ENCODE data around the gene DENND11. TPM values are rescaled to one million over a fixed set of nuclear protein-coding genes. Genes with fewer than 3 reads are reported as not detected.
A peak's percentile ranks its signal among the peaks of the same experiment; 100 is the strongest.

Gene DENND11
- total and polyA plus RNA-seq, 8 donors: 5.1 to 24.3 (median 17.9) TPM

GRCh38 chr7:141700296-141700847 is 1.6 kb downstream of the DENND11 start:
- Histone ChIP-seq H3K36me3 (no peaks in the 10 kb centered on the region), H3K9me3 (no peaks in the 10 kb centered on the region), H3K4me1 (peaks cover 29 to 32% (median 29%) of the 10 kb centered on the region in 3 donors), H3K27me3 (no peaks in the 10 kb centered on the region), H3K4me3 (peak overlapping the region in 3 of 4 donors; percentile 77 to 83 (median 80)), H3K27ac (peak overlapping the region in 2 of 4 donors; percentile 78 to 83)
- ATAC-seq: no peak
- no peak for TF ChIP-seq CTCF (IDR thresholded peaks at IDR 0.05)
- FAIRE-seq: no peak
- 44 to 48% methylated on average over 5 of the region's 5 CpGs for WGBS, 2 donors
- intact Hi-C loops (cut with DNase I): no loop called here
- no peak for DNase-seq

GRCh38 chr7:141699860-141700259 is 2.1 kb downstream of the DENND11 start:
- ATAC-seq (no peak), DNase-seq (no peak), FAIRE-seq (no peak)
- Histone ChIP-seq H3K27ac (no peak overlapping the region), H3K4me3 (no peak overlapping the region), H3K9me3 (no peaks in the 10 kb centered on the region), H3K4me1 (peaks cover 34 to 35% (median 34%) of the 10 kb centered on the region in 3 donors), H3K36me3 (no peaks in the 10 kb centered on the region), H3K27me3 (no peaks in the 10 kb centered on the region)
- 50 to 63% methylated on average over 3 of the region's 3 CpGs for WGBS, 2 donors
- TF ChIP-seq CTCF (IDR thresholded peaks at IDR 0.05): no peak
- intact Hi-C loops (cut with DNase I): no loop called here

- intact Hi-C loops (cut with DNase I): no loop called here
- no peak for FAIRE-seq
- Histone ChIP-seq H3K4me3 (no peak overlapping the region), H3K36me3 (no peaks in the 10 kb centered on the region), H3K27me3 (no peaks in the 10 kb centered on the region), H3K9me3 (no peaks in the 10 kb centered on the region), H3K27ac (no peak overlapping the region), H3K4me1 (peaks cover 33 to 43% (median 42%) of the 10 kb centered on the region in 3 donors)
- no peak for TF ChIP-seq CTCF (IDR thresholded peaks at IDR 0.05)
- 90 to 91% methylated on average over 1 of the region's 1 CpG for WGBS, 2 donors
- no peak for ATAC-seq
- no peak for DNase-seq
Observed at GRCh38 chr7:141698247-141699015, 3.5 kb downstream of the DENND11 start.

- intact Hi-C loops (cut with DNase I): no loop called here
- DNase-seq (no peak), ATAC-seq (no peak), FAIRE-seq (no peak)
- no peak for TF ChIP-seq CTCF (IDR thresholded peaks at IDR 0.05)
- Histone ChIP-seq H3K9me3 (no peaks in the 10 kb centered on the region), H3K4me1 (peaks cover 24 to 36% (median 36%) of the 10 kb centered on the region in 3 donors), H3K4me3 (no peak overlapping the region), H3K36me3 (no peaks in the 10 kb centered on the region), H3K27me3 (no peaks in the 10 kb centered on the region), H3K27ac (no peak overlapping the region)
- 79 to 81% methylated on average over 10 of the region's 10 CpGs for WGBS, 2 donors
Observed at GRCh38 chr7:141697211-141697871, 4.6 kb downstream of the DENND11 start.

Data from pancreas (tissue), 10 donors.